HG03571 (cell line): ENCODE data around the gene MR1.

Source experiments
- ATAC-seq: cut with Tn5 transposase; IDR thresholded peaks from one replicate; pipeline ENCODE4 v1.9.1; 2021; ENCODE audit not compliant: unreplicated experiment

The MR1 gene

GRCh38 chr1:181033799-181034451, at the start of gene MR1:
TSS of gene MR1 (plus strand) at chr1:181033983. CDS start at chr1:181034008, 25 bp downstream.
- peak; percentile 97 for ATAC-seq

GRCh38 chr1:180988253-180988752, 45.5 kb upstream of the MR1 start:
- ATAC-seq: no peak

DNA sequence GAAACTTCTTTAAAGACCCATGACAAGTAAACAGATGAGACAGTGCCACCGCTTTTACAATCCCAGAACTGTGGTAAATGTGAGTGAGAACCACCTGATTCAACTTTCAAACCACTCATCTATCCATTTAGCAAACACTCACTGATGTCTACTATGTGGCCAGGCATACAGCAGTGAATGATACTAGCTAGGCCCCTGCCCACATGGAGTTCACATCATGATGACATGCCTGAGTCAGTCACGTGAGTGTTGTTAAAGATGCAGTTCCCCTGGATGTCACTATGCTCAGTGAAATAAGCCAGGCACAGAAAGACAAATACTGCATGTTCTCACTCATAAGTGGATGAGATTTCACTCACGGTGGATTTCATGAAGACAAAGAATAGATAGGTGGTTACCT, 39.5 kb upstream of the MR1 start:
- ATAC-seq: no peak

- no peak for ATAC-seq
These were observed 35.8 kb upstream of the MR1 start for GRCh38 chr1:180997843-180998504.

DNA sequence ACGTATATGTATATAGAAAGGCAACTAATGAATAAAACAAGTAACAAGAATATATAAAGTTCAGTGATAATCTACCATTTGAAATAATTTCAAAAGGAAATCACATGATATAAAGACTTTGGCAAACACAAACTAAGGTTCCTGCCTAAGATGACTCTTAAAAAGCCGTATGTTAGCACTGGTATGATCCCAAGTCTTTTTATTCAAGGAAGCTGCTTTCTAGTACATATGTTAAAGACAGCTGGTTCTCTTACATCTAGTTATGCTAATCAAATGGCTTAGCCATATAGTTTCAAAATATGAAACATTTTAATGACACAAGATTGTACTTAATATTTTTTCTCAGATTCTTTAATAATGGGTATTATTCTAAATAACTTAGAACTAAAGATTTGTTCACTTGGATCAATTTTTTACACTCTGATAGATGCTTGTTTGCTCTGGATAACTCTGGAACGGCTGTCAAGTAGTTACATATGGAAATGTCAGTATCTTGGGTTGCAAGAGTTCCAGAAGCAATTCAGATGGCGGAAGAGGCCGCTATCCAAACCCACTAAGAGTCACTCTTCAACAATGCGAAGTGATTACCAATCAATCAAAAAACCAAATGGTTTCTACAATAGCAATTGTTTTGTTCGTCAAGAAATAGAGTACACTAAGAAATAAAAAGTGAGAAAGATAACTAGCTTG, 32.5 kb upstream of the MR1 start:
- ATAC-seq: no peak

GRCh38 chr1:181002582-181003172, 31.1 kb upstream of the MR1 start:
- ATAC-seq: no peak

- no peak for ATAC-seq
These were observed 23.0 kb upstream of the MR1 start for GRCh38 chr1:181010789-181011188.

- ATAC-seq: no peak
These were observed 22.2 kb upstream of the MR1 start for GRCh38 chr1:181011301-181012202.

DNA sequence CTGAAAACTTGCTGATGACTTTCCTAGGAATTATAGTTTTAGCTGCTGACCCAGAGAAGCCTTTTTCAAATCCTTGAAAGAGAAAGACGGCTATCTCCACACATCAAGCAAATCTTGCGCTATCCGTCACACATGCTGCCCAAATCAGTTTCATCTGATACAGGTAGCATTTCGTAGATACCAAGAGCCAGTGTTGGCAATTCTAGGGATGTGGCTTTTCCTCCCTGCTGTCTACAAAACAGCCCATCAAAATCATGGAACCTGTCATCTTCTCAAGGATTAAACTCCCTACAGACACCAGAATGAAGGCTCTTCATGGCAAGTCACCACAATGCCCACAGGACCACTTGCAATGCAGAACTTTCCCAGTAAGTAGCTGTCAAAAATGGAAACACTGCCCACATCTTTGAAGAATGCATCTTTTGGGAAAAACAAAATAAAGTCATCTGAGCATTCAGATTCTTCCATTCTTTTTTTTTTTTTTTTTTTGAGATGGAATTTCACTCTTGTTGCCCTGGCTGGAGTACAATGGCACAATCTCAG, 21.5 kb upstream of the MR1 start:
- ATAC-seq: no peak

DNA sequence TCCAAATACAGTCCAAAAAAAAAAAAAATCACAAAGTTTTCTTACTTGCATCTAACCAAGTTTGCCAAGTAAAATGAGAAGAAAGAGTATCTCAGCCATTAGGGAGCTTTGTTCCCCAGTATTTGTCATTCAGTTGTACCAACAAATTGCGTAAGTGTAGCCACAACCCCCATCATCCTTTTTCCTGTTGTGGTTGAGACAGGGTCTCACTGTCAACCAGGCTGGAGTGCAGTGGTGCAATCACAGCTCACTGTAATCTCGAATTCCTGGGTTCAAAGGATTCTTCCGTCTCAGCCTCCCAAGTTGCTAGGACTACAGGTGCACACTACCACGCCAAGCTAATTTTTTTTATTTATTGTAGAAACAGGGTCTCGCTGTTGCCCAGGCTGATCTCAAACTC, 20.6 kb upstream of the MR1 start:
- no peak for ATAC-seq

DNA sequence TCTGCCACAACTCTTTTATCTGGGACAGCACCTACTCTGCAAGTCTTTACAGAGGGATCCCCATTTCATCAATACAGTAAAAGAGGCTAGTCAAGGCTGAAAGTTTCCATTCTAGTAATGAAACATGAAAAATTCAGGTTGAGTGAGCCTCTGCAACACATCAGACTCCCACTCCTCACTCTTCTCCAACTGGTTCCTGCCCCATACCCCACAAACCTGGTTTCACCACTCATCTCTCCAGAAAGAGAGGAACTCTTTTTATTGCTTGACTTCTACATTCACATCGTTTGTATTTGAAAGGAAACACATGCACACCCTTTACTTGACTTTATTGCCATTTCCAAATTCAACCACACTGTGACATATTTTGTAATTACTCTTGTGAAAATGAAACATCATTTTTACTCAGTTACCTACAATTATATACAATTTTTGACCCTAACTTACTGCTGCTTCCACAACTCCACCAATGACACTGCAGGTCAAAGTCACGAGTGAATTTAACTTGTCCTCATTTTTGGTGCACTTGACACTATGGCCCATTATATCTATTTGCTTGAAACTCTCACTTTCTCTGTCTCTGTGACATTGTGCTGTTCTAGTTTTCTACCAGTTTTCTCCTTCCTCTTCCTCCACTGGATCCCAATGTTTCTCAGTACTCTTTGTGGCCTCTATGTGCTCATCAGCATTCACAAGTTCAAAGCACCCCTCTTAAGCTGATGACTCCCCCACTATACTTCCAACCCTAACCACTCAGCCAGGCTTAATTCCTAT, 19.1 kb upstream of the MR1 start:
- no peak for ATAC-seq

DNA sequence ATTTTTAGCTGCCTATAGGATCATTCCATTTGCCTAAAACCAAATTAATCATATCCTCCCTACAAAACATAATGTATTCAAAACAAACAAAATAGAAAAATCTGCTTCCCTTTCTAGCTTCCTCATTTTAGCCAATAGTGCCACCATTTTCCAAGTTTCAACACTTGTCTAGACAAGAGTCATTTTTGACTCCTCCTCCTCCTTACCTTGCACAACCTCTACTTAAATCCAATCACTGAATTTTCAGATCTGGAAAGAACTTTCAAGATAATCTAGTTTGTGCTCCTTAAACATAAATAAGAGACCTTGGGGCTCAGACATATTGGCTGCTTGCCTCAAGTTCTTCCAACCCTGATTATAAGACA, 18.6 kb upstream of the MR1 start:
- no peak for ATAC-seq

DNA sequence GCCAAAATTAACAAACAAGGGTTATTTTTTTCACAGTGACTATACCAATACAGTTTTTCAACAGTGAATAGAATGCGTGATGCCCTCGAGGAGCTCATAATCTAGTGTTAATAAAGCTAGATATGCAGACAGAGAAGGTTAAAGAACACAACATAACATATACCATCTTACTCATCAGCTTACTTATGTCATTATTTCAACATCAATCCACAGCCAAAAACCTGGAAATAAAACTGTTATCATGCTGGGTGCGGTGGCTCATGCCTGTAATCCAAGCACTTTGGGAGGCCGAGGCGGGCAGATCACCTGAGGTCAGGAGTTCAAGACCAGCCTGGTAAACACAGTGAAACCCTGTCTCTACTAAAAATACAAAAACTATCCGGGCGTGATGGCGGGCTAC, 17.2 kb upstream of the MR1 start:
- ATAC-seq: no peak

GRCh38 chr1:181018901-181019681, 14.7 kb upstream of the MR1 start:
- no peak for ATAC-seq

GRCh38 chr1:181021159-181021558, 12.6 kb upstream of the MR1 start:
- no peak for ATAC-seq

- peak; percentile 33 for ATAC-seq
These were observed 11.9 kb upstream of the MR1 start for GRCh38 chr1:181021811-181022434.

DNA sequence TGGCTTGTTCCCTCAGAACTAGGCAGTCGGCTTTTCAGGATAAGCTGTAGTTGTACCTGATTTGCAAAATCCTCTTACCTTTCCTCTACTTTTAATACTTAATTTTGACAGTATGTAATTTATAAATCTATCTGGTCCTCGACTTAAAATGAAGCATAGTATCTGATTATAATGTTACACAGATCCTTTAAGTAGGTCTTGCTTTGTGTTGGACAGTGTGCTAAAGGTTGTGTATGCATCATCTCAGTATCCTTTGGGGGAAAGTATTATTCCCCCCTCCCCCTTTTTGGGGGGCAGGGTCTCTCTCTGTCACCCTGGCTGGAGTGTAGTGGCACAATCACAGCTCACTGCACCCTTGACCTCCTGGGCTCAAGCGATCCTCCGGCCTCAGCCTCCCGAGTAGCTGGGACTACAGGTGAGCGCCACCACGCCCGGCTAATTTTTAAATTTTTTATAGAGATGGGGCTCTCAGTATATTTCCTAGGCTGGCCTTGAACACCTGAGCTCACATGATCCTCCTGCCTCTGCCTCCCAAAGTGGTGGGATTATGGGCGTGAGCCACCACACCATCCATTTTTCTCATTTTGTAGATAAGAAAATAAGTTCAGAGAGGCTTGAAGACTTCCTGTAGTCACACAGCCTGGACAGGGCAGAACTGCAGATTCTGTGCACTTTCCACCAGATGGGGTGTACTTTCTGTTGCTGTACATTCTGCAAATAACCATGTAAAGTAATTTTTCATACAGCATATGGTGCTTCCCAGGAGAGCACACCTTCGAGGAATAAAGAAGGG, 10.3 kb upstream of the MR1 start:
- no peak for ATAC-seq

GRCh38 chr1:181028196-181028595, 5.6 kb upstream of the MR1 start:
- no peak for ATAC-seq
